ENCODE data around the gene NEB. TPM values are rescaled to one million over a fixed set of nuclear protein-coding genes. Genes with fewer than 3 reads are reported as not detected.

The NEB gene
- total RNA-seq, 2 experiments from 2014 or later, result 0.40 to 0.48 TPM

- Mint-ChIP-seq H3K4me3 (no peak overlapping the region), H3K36me3 (ENCODE audit: low read depth) (peaks cover 74% of the 10 kb centered on the region), H3K4me1 (peaks cover 25% of the 10 kb centered on the region), H3K27ac (no peak overlapping the region), H3K9me3 (no peaks in the 10 kb centered on the region), H3K27me3 (no peaks in the 10 kb centered on the region)
- CTCF ChIA-PET, result interaction anchor here (1.1 kb wide), 1 partner anchor 12 kb away, joined by 5 read pairs; no protein-coding TSS in a partner anchor
- POLR2A ChIA-PET, result no interaction called here
- DNase-seq, result no peak
Observed at GRCh38 chr2:151478011-151478410, 256.3 kb downstream of the NEB start.

GRCh38 chr2:151476287-151476686 is 258.0 kb downstream of the NEB start:
- Mint-ChIP-seq H3K27me3 (no peaks in the 10 kb centered on the region), H3K4me3 (no peak overlapping the region), H3K4me1 (peaks cover 16% of the 10 kb centered on the region), H3K36me3 (ENCODE audit: low read depth) (peaks cover 76% of the 10 kb centered on the region), H3K9me3 (no peaks in the 10 kb centered on the region), H3K27ac (no peak overlapping the region)
- POLR2A ChIA-PET, result no interaction called here
- CTCF ChIA-PET, result interaction anchor here (1.4 kb wide), 1 partner anchor 13 kb away, joined by 3 read pairs; no protein-coding TSS in a partner anchor
- no peak for DNase-seq

- CTCF ChIA-PET, result interaction anchor here (1.1 to 1.3 kb wide), 2 partner anchors 14 to 37 kb away, joined by 3 to 4 read pairs; no protein-coding TSS in a partner anchor
- no peak for DNase-seq
- POLR2A ChIA-PET, result interaction anchor here (0.5 kb wide), 1 partner anchor 413 kb away, joined by 3 read pairs; no protein-coding TSS in a partner anchor
Observed at GRCh38 chr2:151475071-151475470, 259.2 kb downstream of the NEB start.

GRCh38 chr2:151472966-151473365 is 261.3 kb downstream of the NEB start:
- Mint-ChIP-seq H3K4me1 (peaks cover 9% of the 10 kb centered on the region), H3K4me3 (no peak overlapping the region), H3K36me3 (ENCODE audit: low read depth) (peaks cover 82% of the 10 kb centered on the region), H3K9me3 (peaks cover 6% of the 10 kb centered on the region), H3K27me3 (no peaks in the 10 kb centered on the region), H3K27ac (no peak overlapping the region)
- POLR2A ChIA-PET, result interaction anchor here (0.6 kb wide), 1 partner anchor 63 kb away, joined by 3 read pairs; no protein-coding TSS in a partner anchor
- DNase-seq, result no peak
- CTCF ChIA-PET, result no interaction called here

More at GRCh38 chr2:151475071-151475470, 259.2 kb downstream of the NEB start:
- no peak overlapping the region for H3K4me3 Mint-ChIP-seq
- peaks cover 79% of the 10 kb centered on the region for H3K36me3 Mint-ChIP-seq (ENCODE audit: low read depth)
- peaks cover 11% of the 10 kb centered on the region for H3K4me1 Mint-ChIP-seq
- H3K27ac Mint-ChIP-seq, result no peak overlapping the region
- peaks cover 4% of the 10 kb centered on the region for H3K9me3 Mint-ChIP-seq
- no peaks in the 10 kb centered on the region for H3K27me3 Mint-ChIP-seq

- Mint-ChIP-seq H3K36me3 (ENCODE audit: low read depth) (peaks cover 87% of the 10 kb centered on the region), H3K27me3 (no peaks in the 10 kb centered on the region), H3K4me1 (peaks cover 9% of the 10 kb centered on the region), H3K27ac (no peak overlapping the region), H3K4me3 (no peak overlapping the region), H3K9me3 (peaks cover 6% of the 10 kb centered on the region)
- DNase-seq, result no peak
- POLR2A ChIA-PET, result interaction anchor here (0.6 kb wide), 1 partner anchor 23 kb away, joined by 4 read pairs; no protein-coding TSS in a partner anchor
- CTCF ChIA-PET, result interaction anchor here (0.6 to 1.6 kb wide), 3 partner anchors 10 to 28 kb away, joined by 3 to 4 read pairs (median 3); no protein-coding TSS in a partner anchor
Observed at GRCh38 chr2:151470556-151470955, 263.7 kb downstream of the NEB start.

- no peak for DNase-seq
- no peak overlapping the region for H3K4me3 Mint-ChIP-seq
- H3K36me3 Mint-ChIP-seq (ENCODE audit: low read depth), result peaks cover 83% of the 10 kb centered on the region
- H3K9me3 Mint-ChIP-seq, result peaks cover 3% of the 10 kb centered on the region
- ChIA-PET CTCF (interaction anchor here (0.8 to 1.2 kb wide), 2 partner anchors 12 to 176 kb away, joined by 5 read pairs; partner anchors contain the start of gene NMI), POLR2A (no interaction called here)
- no peak overlapping the region for H3K27ac Mint-ChIP-seq
- no peaks in the 10 kb centered on the region for H3K4me1 Mint-ChIP-seq
- H3K27me3 Mint-ChIP-seq, result no peaks in the 10 kb centered on the region
Observed at GRCh38 chr2:151465771-151466170, 268.5 kb downstream of the NEB start.

- CTCF ChIA-PET, result interaction anchor here (1.4 kb wide), 1 partner anchor 10 kb away, joined by 4 read pairs; no protein-coding TSS in a partner anchor
- Mint-ChIP-seq H3K27me3 (no peaks in the 10 kb centered on the region), H3K4me3 (no peak overlapping the region), H3K9me3 (no peaks in the 10 kb centered on the region), H3K36me3 (ENCODE audit: low read depth) (peaks cover 58% of the 10 kb centered on the region), H3K27ac (no peak overlapping the region), H3K4me1 (no peaks in the 10 kb centered on the region)
- no peak for DNase-seq
- POLR2A ChIA-PET, result no interaction called here
Observed at GRCh38 chr2:151459358-151459757, 274.9 kb downstream of the NEB start.

- Mint-ChIP-seq H3K27ac (no peak overlapping the region), H3K9me3 (no peaks in the 10 kb centered on the region), H3K27me3 (no peaks in the 10 kb centered on the region), H3K4me3 (no peak overlapping the region), H3K4me1 (peaks cover 13% of the 10 kb centered on the region), H3K36me3 (ENCODE audit: low read depth) (peaks cover 46% of the 10 kb centered on the region)
- ChIA-PET CTCF (no interaction called here), POLR2A (no interaction called here)
- no peak for DNase-seq
Observed at GRCh38 chr2:151439127-151439526, 295.1 kb downstream of the NEB start.

GRCh38 chr2:151438506-151438905 is 295.8 kb downstream of the NEB start:
- DNase-seq, result no peak
- H3K27ac Mint-ChIP-seq, result no peak overlapping the region
- ChIA-PET CTCF (interaction anchor here (0.6 to 1.1 kb wide), 5 partner anchors 8 to 277 kb away, joined by 3 to 5 read pairs (median 3); no protein-coding TSS in a partner anchor), POLR2A (no interaction called here)
- H3K36me3 Mint-ChIP-seq (ENCODE audit: low read depth), result peaks cover 43% of the 10 kb centered on the region
- H3K4me3 Mint-ChIP-seq, result no peak overlapping the region
- H3K27me3 Mint-ChIP-seq, result no peaks in the 10 kb centered on the region
- H3K9me3 Mint-ChIP-seq, result no peaks in the 10 kb centered on the region
- peaks cover 13% of the 10 kb centered on the region for H3K4me1 Mint-ChIP-seq

GRCh38 chr2:151437630-151438029 is 296.6 kb downstream of the NEB start:
- Mint-ChIP-seq H3K27ac (peak overlapping the region; percentile 71), H3K9me3 (no peaks in the 10 kb centered on the region), H3K4me3 (no peak overlapping the region), H3K27me3 (no peaks in the 10 kb centered on the region), H3K36me3 (ENCODE audit: low read depth) (peaks cover 44% of the 10 kb centered on the region), H3K4me1 (peaks cover 13% of the 10 kb centered on the region)
- DNase-seq, result peak; percentile 28
- ChIA-PET POLR2A (no interaction called here), CTCF (interaction anchor here (0.5 to 1.3 kb wide), 7 partner anchors 9 to 590 kb away, joined by 3 to 5 read pairs (median 4); partner anchors contain the start of gene RIF1)

Other genes with a start within 250 kb of the NEB start
- gene ARL5A, start 93.9 kb upstream of the NEB start, total RNA-seq, result 10 to 100 TPM; 47.4 to 49.0 TPM